ENCODE results near the gene GEMIN8.

GRCh38 chrX:14014526-14014925 lies 15.2 kb downstream of the GEMIN8 start:
- TF ChIP-seq CTCF (IDR thresholded peaks at IDR 0.05) = no peak
- no peak for TF ChIP-seq POLR2AphosphoS5 (IDR thresholded peaks at IDR 0.05)

Data from transverse colon (tissue), 4 donors.